HG02943 (cell line): ENCODE measurements around the gene SH3TC2.
A peak's percentile ranks its signal among the peaks of the same experiment; 100 is the strongest.

ENCODE experiments used
- ATAC-seq: cut with Tn5 transposase; IDR thresholded peaks from one replicate; pipeline ENCODE4 v1.9.1; 2021; ENCODE audit warnings: mild to moderate bottlenecking, low read depth, moderate library complexity; ENCODE audit not compliant: unreplicated experiment

SH3TC2 gene

GRCh38 chr5:149035372-149035790 is 27.5 kb downstream of the SH3TC2 start:
- ATAC-seq = peak; percentile 59

- no peak for ATAC-seq
Observed at GRCh38 chr5:149030838-149031397, 31.9 kb downstream of the SH3TC2 start.

GRCh38 chr5:149030392-149030791 is 32.5 kb downstream of the SH3TC2 start:
- ATAC-seq = no peak

DNA sequence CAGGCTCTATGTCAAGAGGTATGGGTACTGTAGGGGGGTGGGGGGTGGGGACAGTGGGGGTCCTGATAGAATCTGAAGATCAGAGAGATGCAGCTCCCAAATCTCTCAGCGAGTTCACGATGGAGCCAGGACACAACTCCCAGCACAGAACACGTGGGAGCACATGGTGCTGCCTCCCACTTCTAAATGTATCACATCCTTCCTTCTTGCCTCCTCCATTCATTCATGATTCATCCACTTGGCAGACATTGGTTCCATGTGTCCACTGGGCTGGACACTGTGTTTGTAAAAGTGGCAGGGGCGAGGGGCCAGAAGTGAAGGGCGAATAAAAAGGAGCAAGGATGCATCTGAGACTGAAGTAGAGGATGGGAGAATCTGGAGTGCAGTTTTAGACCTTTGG is 33.9 kb downstream of the SH3TC2 start:
- no peak for ATAC-seq

GRCh38 chr5:149028161-149028560 is 34.7 kb downstream of the SH3TC2 start:
- no peak for ATAC-seq

DNA sequence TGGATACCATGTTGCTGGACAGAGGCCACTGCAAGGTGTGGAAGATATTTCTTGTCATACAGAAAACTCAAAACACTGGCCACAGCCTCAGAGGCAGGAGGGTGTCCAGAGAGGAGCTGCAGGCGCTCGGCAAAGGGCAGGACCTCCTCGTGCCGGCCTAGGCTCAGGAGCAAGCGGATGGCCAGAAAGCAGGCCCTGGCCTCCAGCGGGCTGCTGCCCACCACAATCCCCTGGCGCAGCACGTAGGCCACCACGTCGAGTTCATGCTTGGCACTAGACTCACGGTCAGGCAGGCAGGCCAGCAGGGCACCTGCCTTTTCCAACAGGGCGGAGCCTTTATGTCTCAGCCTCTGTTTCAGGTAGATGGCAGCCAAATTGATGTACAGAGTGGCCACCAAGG is 35.2 kb downstream of the SH3TC2 start:
- no peak for ATAC-seq

DNA sequence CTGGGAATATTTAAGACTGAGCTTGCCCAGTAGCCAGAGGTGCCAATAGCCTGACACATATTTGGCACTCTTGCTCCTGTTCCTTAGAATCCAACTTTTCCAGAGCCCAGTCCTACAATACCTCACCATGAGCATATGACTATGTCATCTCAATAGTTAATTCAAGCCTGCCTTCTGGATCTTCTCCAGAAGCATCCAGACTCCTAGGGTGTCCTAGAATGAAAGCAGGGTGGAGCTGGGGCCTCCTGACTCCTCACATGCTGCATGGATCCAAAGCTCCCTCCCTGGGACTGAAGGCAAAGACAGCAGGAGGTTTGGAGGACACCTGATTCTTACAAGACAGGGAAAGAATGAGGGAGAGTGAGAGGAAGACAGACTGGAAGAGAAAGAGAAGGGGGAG is 37.9 kb downstream of the SH3TC2 start:
- no peak for ATAC-seq

DNA sequence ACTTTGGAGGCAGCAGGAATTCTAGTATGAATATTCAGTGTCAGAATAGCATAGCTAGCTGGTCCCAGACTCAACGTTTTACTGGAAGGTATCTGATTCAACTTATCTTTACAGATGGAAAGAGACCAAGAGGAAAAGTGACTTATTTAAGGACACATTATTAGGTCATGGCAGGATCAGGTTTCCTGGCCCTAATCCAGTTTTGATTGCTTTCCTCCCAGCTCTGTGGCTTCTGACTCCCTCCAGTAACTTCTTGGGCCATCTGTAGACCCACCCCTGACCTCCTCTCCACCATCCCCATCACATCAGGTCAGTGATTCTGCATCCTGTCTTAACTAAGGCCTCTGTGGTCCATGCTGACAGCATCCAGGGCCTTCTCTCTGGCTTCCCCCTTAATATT is 38.4 kb downstream of the SH3TC2 start:
- ATAC-seq = no peak

- no peak for ATAC-seq
Observed at GRCh38 chr5:149022200-149022599, 40.7 kb downstream of the SH3TC2 start.

- ATAC-seq = no peak
Observed at GRCh38 chr5:149019679-149020078, 43.2 kb downstream of the SH3TC2 start.

DNA sequence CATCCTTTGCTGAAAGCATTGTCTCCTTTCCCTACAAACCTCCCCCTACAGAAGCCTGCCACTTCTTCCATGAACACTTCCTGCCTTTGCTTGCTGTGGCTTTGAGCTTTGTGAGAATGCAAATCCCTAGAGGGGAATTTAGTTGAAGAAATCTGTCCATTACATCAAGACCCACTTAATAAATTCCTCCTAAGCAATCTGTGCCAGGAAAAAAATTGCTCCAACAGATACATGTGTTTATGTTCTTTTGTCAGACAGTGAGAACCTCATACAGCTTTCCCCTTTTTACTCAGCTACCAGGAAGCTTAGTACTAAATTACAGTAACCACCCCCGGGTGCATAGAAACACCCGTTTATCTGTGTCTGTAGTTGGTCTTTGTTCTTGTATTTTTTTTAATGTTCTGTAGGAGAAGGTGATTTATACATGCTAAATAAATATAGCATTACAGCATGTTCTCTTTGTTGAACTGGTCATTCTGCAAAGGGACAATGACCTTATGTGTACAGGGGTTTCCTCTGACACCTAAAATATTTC is 43.9 kb downstream of the SH3TC2 start:
- ATAC-seq = no peak

- ATAC-seq = no peak
Observed at GRCh38 chr5:149017636-149018035, 45.2 kb downstream of the SH3TC2 start.

GRCh38 chr5:149015561-149015960 is 47.3 kb downstream of the SH3TC2 start:
- no peak for ATAC-seq

- ATAC-seq = no peak
Observed at GRCh38 chr5:149015126-149015525, 47.7 kb downstream of the SH3TC2 start.

DNA sequence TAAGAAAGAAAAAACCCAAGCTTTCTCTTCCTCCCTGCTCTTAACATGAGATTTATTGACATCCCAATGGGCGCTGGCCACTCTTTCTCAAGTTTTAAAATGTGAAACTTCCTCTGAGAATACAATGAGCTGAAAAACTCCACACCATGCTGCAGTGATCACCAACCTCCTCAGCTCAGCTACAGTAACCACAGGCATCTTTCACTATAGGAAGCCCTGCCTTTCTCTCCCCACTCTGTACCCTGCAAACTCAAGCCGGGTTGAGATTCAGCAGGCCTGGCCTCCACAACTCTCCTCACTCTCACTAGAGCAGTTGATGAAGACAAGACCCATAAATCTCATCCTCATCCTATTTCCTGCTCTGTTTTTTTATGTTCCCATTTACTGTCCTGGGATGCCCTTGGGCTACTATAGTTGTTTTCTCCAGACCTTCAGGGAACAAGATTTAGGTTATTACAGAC is 48.3 kb downstream of the SH3TC2 start:
- no peak for ATAC-seq

DNA sequence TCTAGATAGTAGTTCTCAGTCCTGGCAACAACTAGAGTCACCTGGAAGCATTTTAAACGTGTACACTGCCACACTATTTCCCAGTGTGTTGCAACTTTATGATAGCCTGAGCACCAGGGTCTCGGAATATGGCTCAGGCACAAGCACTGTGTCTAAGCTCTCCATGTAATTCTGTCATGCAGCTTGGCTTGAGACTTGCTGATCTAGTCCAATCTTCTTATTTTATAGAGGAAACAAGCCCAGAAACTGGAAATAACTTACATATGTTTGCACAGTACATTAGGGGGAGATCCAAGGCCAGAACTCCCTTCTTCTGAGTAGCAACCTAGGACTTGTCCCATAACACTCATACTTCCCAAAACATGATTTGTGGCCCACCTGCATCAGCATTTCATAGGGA is 49.1 kb downstream of the SH3TC2 start:
- ATAC-seq = no peak

DNA sequence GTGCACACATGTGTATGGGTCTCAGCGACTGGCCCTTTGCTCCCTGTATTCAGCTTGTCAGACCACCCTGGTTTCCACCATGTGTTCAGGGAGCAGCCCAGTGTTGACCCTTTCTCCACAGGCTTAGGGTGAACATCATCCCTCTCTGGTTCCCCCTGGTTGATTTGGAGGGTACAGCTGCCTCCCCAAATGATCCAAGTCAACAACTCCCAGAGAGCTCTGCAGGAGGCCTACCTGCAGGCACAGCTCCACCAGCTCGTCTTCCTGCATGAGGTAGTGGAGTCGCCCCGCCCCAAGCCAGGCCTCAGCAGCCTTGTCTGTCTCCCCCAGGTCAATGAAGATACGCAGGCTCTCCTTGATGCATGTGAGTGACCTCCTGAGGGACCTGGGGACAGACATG is 50.5 kb downstream of the SH3TC2 start:
- no peak for ATAC-seq

GRCh38 chr5:149011728-149012127 is 51.1 kb downstream of the SH3TC2 start:
- no peak for ATAC-seq

DNA sequence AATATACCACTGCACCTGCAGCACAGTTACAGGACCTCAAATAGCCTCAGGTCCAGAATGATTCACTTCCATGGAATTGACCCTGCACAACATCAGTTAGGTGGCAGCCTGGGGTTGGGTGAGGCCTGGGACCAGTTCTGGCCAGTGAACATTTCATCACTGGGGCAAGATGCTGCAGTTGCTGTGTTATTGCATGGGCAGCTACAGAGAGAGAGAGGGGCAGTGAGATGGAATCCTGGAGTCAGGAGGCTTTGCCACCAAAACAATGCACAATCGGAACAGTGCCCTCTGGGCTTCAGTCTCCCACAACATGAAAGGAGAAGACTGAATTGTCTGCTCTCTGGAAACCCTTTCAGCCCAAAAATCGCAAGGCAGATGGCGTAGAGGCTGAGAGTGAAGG is 51.8 kb downstream of the SH3TC2 start:
- no peak for ATAC-seq

GRCh38 chr5:149007174-149007573 is 55.7 kb downstream of the SH3TC2 start:
- ATAC-seq = no peak

GRCh38 chr5:149006426-149006825 is 56.4 kb downstream of the SH3TC2 start:
- no peak for ATAC-seq

- no peak for ATAC-seq
Observed at GRCh38 chr5:149005077-149005892, 57.6 kb downstream of the SH3TC2 start.
